H1 (cell line): ENCODE data around the gene HIGD1B. TPM values are rescaled to one million over a fixed set of nuclear protein-coding genes. Genes with fewer than 3 reads are reported as not detected.

Experiments
- CTCF ChIA-PET: fragments of 300-600 bp; sonication (Branson Sonifier 250); formaldehyde crosslinking; loops from one replicate; lab custom pipeline; 2021; ENCODE audit not compliant: partially characterized antibody; lab: Charles Lee
- POLR2A ChIA-PET: fragments of 300-600 bp; sonication (Branson Sonifier 250); formaldehyde crosslinking; loops from one replicate; lab custom pipeline; 2021; ENCODE audit warnings: inconsistent platforms; ENCODE audit not compliant: partially characterized antibody; lab: Charles Lee
- DNase-seq, 2 experiments: peaks; one replicate each; pipeline versions ENCODE4 v3.0.0 to v3.0.0-alpha.2; 2010 to 2022; ENCODE audit warnings: low spot score in 2 of 2, low read depth in 1 of 2, mixed read lengths in 1 of 2
- FAIRE-seq: peaks from 2 replicates; lab custom pipeline; 2011; peaks lifted over from hg19 to GRCh38; lab: Jason Lieb, UNC
- H2AFZ ChIP-seq: 2 replicates; pipeline ENCODE4 v1.8.1; 2012; ENCODE audit warnings: low read length, inconsistent platforms
- H2AK5ac ChIP-seq: 2 replicates; pipeline ENCODE4 v1.6.1; 2013; ENCODE audit warnings: low read depth, low read length
- H2BK120ac ChIP-seq: replicated peaks from 2 replicates; pipeline ENCODE3; 2013; ENCODE audit warnings: low read depth, low read length, inconsistent platforms
- H2BK12ac ChIP-seq: 2 replicates; pipeline ENCODE4 v1.6.1; 2013; ENCODE audit warnings: low read depth, low read length
- H2BK15ac ChIP-seq: 2 replicates; pipeline ENCODE4 v1.6.1; 2013; ENCODE audit warnings: low read length
- H2BK20ac ChIP-seq: 2 replicates; pipeline ENCODE4 v1.6.1; 2013; ENCODE audit warnings: low read length
- H2BK5ac ChIP-seq: 2 replicates; pipeline ENCODE4 v1.6.1; 2013; ENCODE audit warnings: low read depth, low read length
- H3K14ac ChIP-seq: 2 replicates; pipeline ENCODE4 v1.6.1; 2013; ENCODE audit warnings: inconsistent platforms; ENCODE audit not compliant: insufficient read length
- H3K18ac ChIP-seq: 2 replicates; pipeline ENCODE4 v1.6.1; 2013; ENCODE audit warnings: low read length; ENCODE audit errors: extremely low read depth
- H3K23ac ChIP-seq: 2 replicates; pipeline ENCODE4 v1.6.1; 2013; ENCODE audit warnings: inconsistent platforms; ENCODE audit not compliant: insufficient read length
- H3K23me2 ChIP-seq: 2 replicates; pipeline ENCODE4 v1.6.1; 2013; ENCODE audit warnings: low read depth, low read length
- H3K27ac ChIP-seq: 2 replicates; pipeline ENCODE4 v1.6.1; 2011; ENCODE audit warnings: low read depth, low read length, inconsistent platforms
- H3K27me3 ChIP-seq, 4 experiments: replicated peaks in 1 of 4; 1 replicate in 1 of 4; 2 replicates in 3 of 4; pipeline versions ENCODE4 v1.6.1 to v1.8.1; 2011 to 2013; ENCODE audit warnings: low read length in 3 of 4, mild to moderate bottlenecking in 3 of 4, inconsistent platforms in 2 of 4, mixed read lengths in 2 of 4, moderate library complexity in 1 of 4; ENCODE audit not compliant: control insufficient read depth in 3 of 4, insufficient read depth in 3 of 4; ENCODE audit errors: extremely low read depth in 1 of 4
- H3K36me3 ChIP-seq, 4 experiments: 2 replicates each; pipeline versions ENCODE4 v1.6.1 to v1.8.1; 2011 to 2013; ENCODE audit warnings: mild to moderate bottlenecking in 4 of 4, low read length in 3 of 4, moderate library complexity in 2 of 4, control low read depth in 1 of 4, inconsistent platforms in 1 of 4; ENCODE audit not compliant: insufficient read depth in 4 of 4, control insufficient read depth in 2 of 4
- H3K4ac ChIP-seq: replicated peaks from 2 replicates; pipeline ENCODE3; 2013; ENCODE audit warnings: low read length, low read depth, mixed read lengths, inconsistent platforms; ENCODE audit not compliant: insufficient read length
- H3K4me1 ChIP-seq, 4 experiments: replicated peaks in 1 of 4; 1 replicate in 1 of 4; 2 replicates in 3 of 4; pipeline versions ENCODE4 v1.6.1 to v1.8.1; 2011 to 2013; ENCODE audit warnings: low read length in 3 of 4, inconsistent platforms in 2 of 4, mixed read lengths in 1 of 4; ENCODE audit not compliant: insufficient read depth in 4 of 4, control insufficient read depth in 3 of 4
- H3K4me2 ChIP-seq, 2 experiments: 2 replicates each; pipeline versions ENCODE4 v1.6.1 to v1.8.1; 2011 to 2013; ENCODE audit warnings: low read depth in 2 of 2, low read length in 2 of 2, control low read depth in 1 of 2, inconsistent platforms in 1 of 2, mild to moderate bottlenecking in 1 of 2; ENCODE audit not compliant: insufficient read depth in 1 of 2
- H3K4me3 ChIP-seq, 4 experiments: fragments of 200-600, 300-600 bp in 1 of 4; sonication (generic), shearing (Covaris generic), sonication (Bioruptor Twin) in 1 of 4; 2 replicates each; pipeline versions ENCODE4 v1.5.1 to v1.8.1; 2011 to 2016; ENCODE audit warnings: low read length in 4 of 4, low read depth in 3 of 4, control low read depth in 2 of 4, inconsistent platforms in 2 of 4, mild to moderate bottlenecking in 2 of 4, mixed read lengths in 1 of 4, moderate library complexity in 1 of 4; ENCODE audit not compliant: insufficient read depth in 2 of 4; ENCODE audit errors: extremely low read depth in 1 of 4
- H3K56ac ChIP-seq: replicated peaks from 2 replicates; pipeline ENCODE3; 2013; ENCODE audit warnings: low read depth, mild to moderate bottlenecking, mixed read lengths, low read length, inconsistent platforms; ENCODE audit not compliant: insufficient read length
- H3K79me1 ChIP-seq: 2 replicates; pipeline ENCODE4 v1.6.1; 2013; ENCODE audit warnings: low read depth, low read length, control low read depth
- H3K79me2 ChIP-seq, 2 experiments: 2 replicates each; pipeline versions ENCODE4 v1.6.1 to v1.8.1; 2012 to 2013; ENCODE audit warnings: low read length in 2 of 2, mild to moderate bottlenecking in 2 of 2, inconsistent platforms in 1 of 2; ENCODE audit not compliant: insufficient read depth in 2 of 2, control insufficient read depth in 1 of 2
- H3K9ac ChIP-seq, 4 experiments: replicated peaks in 1 of 4; 1 replicate in 1 of 4; 2 replicates in 3 of 4; pipeline versions ENCODE4 v1.6.1 to v1.8.1; 2011 to 2013; ENCODE audit warnings: low read depth in 3 of 4, low read length in 3 of 4, control low read depth in 2 of 4, mild to moderate bottlenecking in 2 of 4, moderate library complexity in 2 of 4, inconsistent platforms in 1 of 4; ENCODE audit errors: extremely low read depth in 1 of 4
- H3K9me3 ChIP-seq, 2 experiments: 2 replicates each; pipeline versions ENCODE4 v1.6.1 to v1.8.1; 2012 to 2013; ENCODE audit warnings: mild to moderate bottlenecking in 2 of 2, moderate library complexity in 2 of 2, control low read depth in 1 of 2, inconsistent platforms in 1 of 2, low read depth in 1 of 2, low read length in 1 of 2, mixed read lengths in 1 of 2; ENCODE audit not compliant: insufficient read depth in 2 of 2
- H4K20me1 ChIP-seq, 2 experiments: replicated peaks in 1 of 2; 2 replicates each; pipeline versions ENCODE3 to v1.8.1; 2011 to 2013; ENCODE audit warnings: inconsistent platforms in 2 of 2, low read length in 2 of 2, mild to moderate bottlenecking in 1 of 2; ENCODE audit not compliant: insufficient read depth in 2 of 2, control insufficient read depth in 1 of 2
- H4K5ac ChIP-seq: 2 replicates; pipeline ENCODE4 v1.6.1; 2013; ENCODE audit warnings: low read length, low read depth, mixed read lengths, inconsistent platforms; ENCODE audit not compliant: insufficient read length
- H4K8ac ChIP-seq: 2 replicates; pipeline ENCODE4 v1.8.0; 2013; ENCODE audit warnings: mild to moderate bottlenecking, moderate library complexity, low read length, inconsistent platforms; ENCODE audit not compliant: insufficient read depth; ENCODE audit errors: extremely low read depth
- H4K91ac ChIP-seq: replicated peaks from 2 replicates; pipeline ENCODE3; 2013; ENCODE audit warnings: low read length, mixed read lengths, inconsistent platforms; ENCODE audit not compliant: insufficient read length
- ATF2 ChIP-seq: IDR thresholded peaks from 2 replicates; pipeline ENCODE4 v1.6.1; 2012; ENCODE audit warnings: low read length, inconsistent platforms
- KDM5A ChIP-seq: fragments of 200-600 bp; IDR thresholded peaks from 2 replicates; pipeline ENCODE4 v1.7.1; 2012; ENCODE audit warnings: mild to moderate bottlenecking, low read length, inconsistent platforms, mixed read lengths
- NANOG ChIP-seq: IDR thresholded peaks from 2 replicates; pipeline ENCODE4 v1.6.1; 2011; ENCODE audit warnings: low read length, low read depth, mild to moderate bottlenecking, inconsistent platforms; ENCODE audit not compliant: insufficient read depth, poor library complexity, severe bottlenecking
- TAF1 ChIP-seq: IDR thresholded peaks from 2 replicates; pipeline ENCODE4 v1.6.1; 2011; ENCODE audit warnings: mild to moderate bottlenecking, low read depth, low read length
- WGBS, 2 experiments: shearing (Covaris generic) in 1 of 2; methylation state at CpG; one replicate each; pipeline versions ENCODE4 v1.1.6 to v1.1.7; 2013 to 2015; ENCODE audit warnings: low lambda C conversion rate in 2 of 2, mixed read lengths in 2 of 2, inconsistent platforms in 1 of 2, low coverage in 1 of 2, missing lambda C conversion rate in 1 of 2; ENCODE audit not compliant: insufficient replicate concordance in 2 of 2, insufficient coverage in 1 of 2, insufficient read length in 1 of 2; ENCODE audit errors: extremely low coverage in 1 of 2, missing lambda C conversion rate in 1 of 2; 5-methylcytosine and 5-hydroxymethylcytosine counted together
- polyA plus RNA-seq, 7 experiments: library from polyadenylated mRNA; depleted of rRNA in 3 of 7; stranded (reverse) in 5 of 7; unstranded in 2 of 7; fragments of >200 nt in 5 of 7; fragments of 200-250 nt in 2 of 7; gene quantifications; 1 replicate in 5 of 7; 2 replicates in 1 of 7; 4 replicates in 1 of 7; pipeline versions ENCODE4 v1.2.1 to v1.2.3, GENCODE V29; 2011 to 2013; ENCODE audit warnings: missing spikeins in 2 of 7, mixed read lengths in 2 of 7
- total RNA-seq: library from RNA; stranded (reverse); fragmentation: NEBNext Ultra II Directional; extraction: Animal tissue kit (Norgen Biotek cat#: 25700); gene quantifications from 2 replicates; pipeline ENCODE4 v1.2.1, GENCODE V29; 2021

Gene HIGD1B
- total and polyA plus RNA-seq, 2 of the 8 experiments (the other 6 are each of a cell fraction or from before 2014, with no cell fraction given), result not detected

- no peak overlapping the region for H3K4me2 ChIP-seq
- H4K91ac ChIP-seq, result no peak overlapping the region
- H4K5ac ChIP-seq, result no peak overlapping the region
- no peaks in the 10 kb centered on the region for H3K23me2 ChIP-seq
- H2BK5ac ChIP-seq, result no peak overlapping the region
- no peak overlapping the region for H2BK12ac ChIP-seq
- no peak for TF ChIP-seq KDM5A
- TF ChIP-seq NANOG, result no peak
- no peak for TF ChIP-seq TAF1
- no peak for TF ChIP-seq ATF2
- no peak overlapping the region for H2BK20ac ChIP-seq
- no peak overlapping the region for H2AFZ ChIP-seq
- 89% methylated on average over 10 of the region's 12 CpGs; no CpG with 5 or more reads in 1 of the 2 experiments for WGBS, 2 experiments
- H3K27me3 ChIP-seq, result no peaks in the 10 kb centered on the region
- POLR2A ChIA-PET, result interaction anchor here (0.8 to 7.4 kb wide), 13 partner anchors 9 to 191 kb away, joined by 3 to 58 read pairs (median 5); partner anchors contain the start of genes EFTUD2 and GJC1
- H3K4me3 ChIP-seq, result no peak overlapping the region
- peaks cover 6 to 11% (median 6%) of the 10 kb centered on the region in 4 experiments for H3K4me1 ChIP-seq
- peaks cover 0 to 1% of the 10 kb centered on the region in 2 experiments for H4K20me1 ChIP-seq
- H3K27ac ChIP-seq, result no peak overlapping the region
- FAIRE-seq (no peak), DNase-seq (no peak)
- no peak overlapping the region for H3K9ac ChIP-seq
- no peak overlapping the region for H2AK5ac ChIP-seq
- no peak overlapping the region for H3K18ac ChIP-seq
- H3K79me1 ChIP-seq, result no peaks in the 10 kb centered on the region
- H3K56ac ChIP-seq, result no peak overlapping the region
- H3K9me3 ChIP-seq, result no peaks in the 10 kb centered on the region
- no peak overlapping the region for H3K14ac ChIP-seq
- no peak overlapping the region for H4K8ac ChIP-seq
- no peak overlapping the region for H3K4ac ChIP-seq
- H3K36me3 ChIP-seq, result peaks cover 12 to 38% (median 31%) of the 10 kb centered on the region in 4 experiments
- no peak overlapping the region for H2BK15ac ChIP-seq
- CTCF ChIA-PET, result interaction anchor here (1.5 to 28.4 kb wide), 3 partner anchors 13 to 74 kb away, joined by 7 to 577 read pairs (median 142); no protein-coding TSS in a partner anchor
- H3K79me2 ChIP-seq, result no peaks in the 10 kb centered on the region
- no peak overlapping the region for H2BK120ac ChIP-seq
- no peak overlapping the region for H3K23ac ChIP-seq
Observed at GRCh38 chr17:44848961-44849489, 1.3 kb downstream of the HIGD1B start.
